Esophagus squamous epithelium (tissue), 4 donors: ENCODE results near the gene ZNF654.

Experiments used
- CTCF ChIP-seq, 6 experiments: fragments of 450-650 bp in 4 of 6; fragments of 200-600 bp in 2 of 6; sonication (generic) in 2 of 6; IDR thresholded peaks; one replicate each; pipeline ENCODE4 v1.5.1; 2016 to 2019; ENCODE audit warnings: antibody characterized with exemption in 6 of 6, mild to moderate bottlenecking in 4 of 6, moderate library complexity in 4 of 6
- POLR2A ChIP-seq, 4 donors: fragments of 450-650 bp; IDR thresholded peaks; one replicate each; pipeline ENCODE4 v1.6.1; 2017; ENCODE audit warnings: antibody characterized with exemption in 4 of 4, mild to moderate bottlenecking in 4 of 4, moderate library complexity in 3 of 4

GRCh38 chr3:88059380-88060170 lies 520 bp downstream of the ZNF654 start:
- TF ChIP-seq CTCF (IDR thresholded peaks at IDR 0.05) = no peak
- no peak for TF ChIP-seq POLR2A (IDR thresholded peaks at IDR 0.05)
